HG02798 (cell line): Measurements from ENCODE around the gene ANKRD13C.
"Not testable (repeated sequence)": the region's sequence is repeated elsewhere in the genome, so short reads cannot be mapped to it uniquely, and the experiment has no call there.

Experiments used
- ATAC-seq: cut with Tn5 transposase; IDR thresholded peaks from one replicate; pipeline ENCODE4 v1.9.1; 2021; ENCODE audit warnings: mild to moderate bottlenecking; ENCODE audit not compliant: unreplicated experiment, poor library complexity

The ANKRD13C gene, protein sequence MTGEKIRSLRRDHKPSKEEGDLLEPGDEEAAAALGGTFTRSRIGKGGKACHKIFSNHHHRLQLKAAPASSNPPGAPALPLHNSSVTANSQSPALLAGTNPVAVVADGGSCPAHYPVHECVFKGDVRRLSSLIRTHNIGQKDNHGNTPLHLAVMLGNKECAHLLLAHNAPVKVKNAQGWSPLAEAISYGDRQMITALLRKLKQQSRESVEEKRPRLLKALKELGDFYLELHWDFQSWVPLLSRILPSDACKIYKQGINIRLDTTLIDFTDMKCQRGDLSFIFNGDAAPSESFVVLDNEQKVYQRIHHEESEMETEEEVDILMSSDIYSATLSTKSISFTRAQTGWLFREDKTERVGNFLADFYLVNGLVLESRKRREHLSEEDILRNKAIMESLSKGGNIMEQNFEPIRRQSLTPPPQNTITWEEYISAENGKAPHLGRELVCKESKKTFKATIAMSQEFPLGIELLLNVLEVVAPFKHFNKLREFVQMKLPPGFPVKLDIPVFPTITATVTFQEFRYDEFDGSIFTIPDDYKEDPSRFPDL

DNA sequence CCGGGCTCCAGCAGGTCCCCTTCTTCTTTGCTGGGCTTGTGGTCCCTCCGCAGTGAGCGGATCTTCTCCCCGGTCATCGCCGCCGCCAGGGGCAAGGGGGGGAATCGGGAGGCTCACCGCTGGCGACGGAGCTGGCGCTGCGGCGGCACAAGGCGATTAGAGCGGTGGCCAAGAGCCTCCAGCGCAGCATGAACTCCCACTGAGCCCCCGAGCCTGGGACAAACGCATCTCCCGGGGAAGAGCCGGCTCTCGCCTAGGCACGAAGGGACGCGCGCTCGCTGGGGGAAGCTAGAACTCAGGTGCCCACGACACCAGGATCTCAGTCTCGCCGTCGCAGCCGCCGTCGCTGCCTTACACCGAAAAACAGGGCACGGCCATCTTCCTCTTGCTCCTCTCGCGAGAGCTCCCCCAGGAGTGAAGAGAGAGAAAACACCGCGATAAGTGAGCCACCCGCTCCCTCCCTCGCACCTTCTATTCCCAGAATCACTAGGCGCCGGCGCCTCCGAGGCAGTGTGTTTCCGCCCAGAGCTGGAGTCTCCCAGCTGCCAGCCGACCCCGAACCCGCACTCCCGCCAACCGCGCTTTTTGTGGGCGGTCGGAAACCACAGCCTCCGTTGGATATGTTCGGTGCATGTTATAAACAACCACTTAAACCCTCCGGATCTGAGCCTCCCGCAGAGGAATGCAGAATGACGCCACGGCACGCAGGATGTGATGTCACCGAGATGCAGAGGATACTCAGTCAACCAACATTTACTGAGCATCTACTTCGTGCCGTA, at the start of gene ANKRD13C:
Gene ANKRD13C (minus strand): TSS at position 391 of the 779 bp plus-strand sequence. CDS start 314 bp downstream, at position 77.
- ATAC-seq: peak; percentile 94

DNA sequence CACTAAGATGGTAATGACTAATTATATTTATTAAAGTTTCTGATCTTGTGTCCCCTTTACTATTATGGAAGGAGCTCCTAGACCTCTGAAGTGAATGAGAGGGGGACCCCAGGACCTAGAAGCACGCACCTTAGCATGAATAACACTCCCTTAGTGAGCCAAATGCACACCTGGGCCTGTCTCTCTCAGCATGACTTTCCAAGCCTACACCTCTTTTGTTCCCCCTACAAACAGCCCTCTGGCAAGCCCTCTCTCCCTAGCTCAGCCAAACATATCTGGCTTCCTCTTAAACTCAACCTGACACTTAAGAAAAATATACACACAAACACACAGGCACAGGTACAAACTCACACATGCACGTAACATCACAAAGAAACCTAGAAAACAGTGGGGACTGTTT, 49.2 kb upstream of the ANKRD13C start:
- no peak for ATAC-seq

DNA sequence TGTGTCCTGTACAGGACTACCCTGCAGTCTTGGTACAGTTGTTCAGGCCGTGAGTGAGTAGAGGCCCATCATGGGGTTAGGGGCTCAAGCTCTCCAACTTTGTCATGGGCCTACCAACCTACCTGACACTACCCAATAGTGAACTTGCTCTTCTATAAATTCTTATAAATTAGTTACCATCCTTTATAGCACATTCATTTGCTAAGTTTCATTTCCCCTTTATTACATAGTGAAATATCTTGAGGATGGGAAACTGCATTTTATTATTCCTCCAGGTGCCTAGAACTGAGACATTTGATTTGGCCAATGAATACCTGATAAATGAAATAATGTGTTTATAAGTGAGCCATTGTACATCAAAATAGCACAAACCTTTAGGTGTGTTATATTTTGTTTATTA, 47.5 kb upstream of the ANKRD13C start:
- ATAC-seq: no peak

DNA sequence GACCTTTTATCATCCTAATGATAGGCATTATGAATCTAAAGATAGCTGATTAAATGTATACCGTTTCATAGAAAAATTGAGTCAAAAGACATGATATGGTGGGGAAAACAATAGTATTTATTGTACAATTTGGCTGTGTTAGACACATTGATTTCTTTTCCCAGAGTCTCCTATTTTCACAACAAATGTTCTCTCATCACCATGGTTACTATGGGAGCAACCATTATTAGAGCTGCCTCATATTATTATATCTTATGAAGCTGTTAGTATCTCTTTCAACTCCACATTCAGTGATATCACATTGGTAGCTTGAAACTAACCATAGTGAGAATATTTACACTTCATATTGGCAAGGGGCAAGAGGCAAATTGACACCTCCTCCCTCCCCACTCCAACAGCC, 45.8 kb upstream of the ANKRD13C start:
- no peak for ATAC-seq

DNA sequence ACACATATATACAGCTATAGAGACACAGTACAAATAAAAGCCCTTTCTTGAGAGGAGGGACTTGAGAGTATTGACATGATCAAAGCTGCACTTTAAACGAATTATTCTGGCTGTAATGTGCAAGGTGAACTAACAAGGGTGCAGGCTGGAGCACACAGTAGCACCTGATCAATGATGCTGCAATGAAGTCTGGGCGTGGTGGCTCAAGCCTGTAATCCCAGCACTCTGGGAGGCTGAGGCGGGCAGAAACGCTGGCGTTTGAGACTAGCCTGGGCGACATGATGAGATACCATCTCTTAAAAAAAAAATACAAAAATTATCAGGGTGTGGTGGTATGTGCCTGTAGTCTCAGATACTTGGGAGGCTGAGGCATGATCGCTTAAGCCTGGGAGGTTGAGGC, 42.5 kb upstream of the ANKRD13C start:
- no peak for ATAC-seq

DNA sequence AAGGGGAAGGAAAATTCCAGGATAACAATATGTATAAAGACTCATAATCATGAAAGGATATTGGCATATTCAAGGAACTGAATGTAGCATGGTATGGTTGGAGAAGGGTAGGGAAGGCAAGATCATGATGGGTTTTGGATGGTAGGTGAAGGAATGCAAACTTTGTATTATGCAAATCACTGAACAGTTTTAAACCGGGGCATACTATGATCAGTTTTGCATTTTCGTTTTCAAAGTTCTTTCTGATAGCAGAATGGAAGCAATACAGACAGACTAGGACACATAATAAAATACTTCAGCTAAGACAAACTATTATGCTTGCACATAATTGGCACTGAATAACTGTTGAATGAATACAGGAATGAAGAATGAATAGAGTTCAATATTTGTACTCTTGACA, 42.1 kb upstream of the ANKRD13C start:
- no peak for ATAC-seq

DNA sequence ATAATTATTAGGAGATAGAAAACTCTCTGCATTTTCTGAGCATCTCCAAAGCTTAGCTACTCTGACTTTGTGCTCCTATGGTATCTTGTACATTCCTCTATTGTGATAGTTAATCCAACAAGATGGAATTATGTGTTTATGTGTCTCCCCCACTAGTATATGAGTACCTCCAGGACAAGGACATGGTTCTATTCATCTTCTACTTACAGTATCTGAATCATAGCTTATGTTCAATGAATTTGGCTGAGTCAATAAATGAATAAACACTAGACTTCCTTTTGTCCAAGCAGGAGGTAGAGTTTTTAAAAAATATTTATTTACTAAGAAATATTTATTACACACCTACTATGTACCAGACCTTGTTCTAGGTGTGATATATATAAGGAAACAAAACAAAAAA, 38.1 kb upstream of the ANKRD13C start:
- ATAC-seq: no peak

DNA sequence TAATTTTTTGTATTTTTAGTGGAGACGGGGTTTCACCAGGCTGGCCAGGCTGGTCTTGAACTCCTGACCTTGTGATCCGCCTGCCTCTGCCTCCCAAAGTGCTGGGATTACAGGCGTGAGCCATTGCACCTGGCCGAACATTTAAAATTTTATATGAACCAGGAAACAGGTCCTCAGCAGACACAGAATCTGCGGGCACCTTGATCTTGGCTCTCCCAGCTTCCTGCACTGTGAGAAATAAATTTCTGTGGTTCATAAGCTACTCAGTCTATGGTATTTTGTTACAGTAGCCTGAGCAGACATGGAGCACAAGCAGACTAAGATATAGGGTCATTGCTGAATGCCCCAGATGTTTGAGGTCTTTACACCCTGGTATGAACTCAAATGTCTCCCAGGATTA, 33.0 kb upstream of the ANKRD13C start:
- no peak for ATAC-seq

DNA sequence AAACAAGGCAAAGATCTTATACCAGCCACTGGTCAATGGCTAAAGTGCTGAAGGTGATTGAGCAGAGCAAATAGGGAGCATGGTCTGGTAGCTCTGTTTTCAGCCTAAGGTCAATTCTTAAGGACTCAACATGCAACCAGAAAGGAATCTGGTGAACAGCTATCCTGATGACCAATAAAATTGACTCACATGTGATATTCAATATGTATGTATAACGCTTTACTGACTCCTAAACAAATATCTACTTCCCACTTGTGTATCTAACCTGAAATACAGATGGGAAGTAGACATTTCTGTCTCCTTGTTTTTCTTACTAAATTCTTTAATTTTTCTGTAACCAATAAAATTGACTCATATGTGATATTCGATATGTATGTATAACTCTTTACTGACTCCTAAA, 31.6 kb upstream of the ANKRD13C start:
- no peak for ATAC-seq

DNA sequence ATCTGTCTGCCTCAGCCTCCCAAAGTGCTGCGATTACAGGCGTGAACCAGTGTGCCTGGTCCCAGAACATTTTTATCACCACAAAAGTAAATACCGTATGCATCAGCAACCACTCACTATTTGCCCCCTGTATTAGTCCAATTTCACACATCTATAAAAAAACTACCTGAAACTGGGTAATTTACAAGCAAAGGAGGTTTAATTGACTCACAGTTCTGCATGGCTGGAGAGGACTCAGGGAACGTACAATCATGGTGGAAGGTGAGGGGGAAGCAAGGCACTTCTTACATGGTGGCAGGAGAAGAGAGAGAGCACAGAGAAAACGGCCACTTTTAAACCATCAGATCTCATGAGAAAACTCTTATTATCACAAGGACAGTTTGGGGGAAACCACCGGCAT, 31.0 kb upstream of the ANKRD13C start:
- ATAC-seq: no peak

DNA sequence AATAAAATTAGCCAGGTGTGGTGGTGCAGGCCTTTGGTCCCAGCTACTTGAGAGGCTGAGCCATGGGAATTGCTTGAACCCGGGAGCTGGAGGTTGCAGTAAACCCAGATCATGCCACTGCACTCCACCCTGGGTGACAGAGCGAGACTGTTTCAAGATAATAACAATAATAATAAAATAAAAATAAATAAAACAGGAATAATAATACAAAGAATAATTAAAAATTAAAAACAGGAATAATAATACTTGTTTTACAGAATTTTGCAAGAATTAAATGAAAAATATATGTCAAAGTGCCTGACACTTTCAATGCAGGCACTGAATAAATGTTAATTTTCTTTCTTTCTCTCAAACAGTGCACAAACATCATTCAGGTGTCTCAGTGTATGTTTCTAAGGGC, 30.0 kb upstream of the ANKRD13C start:
- no peak for ATAC-seq

DNA sequence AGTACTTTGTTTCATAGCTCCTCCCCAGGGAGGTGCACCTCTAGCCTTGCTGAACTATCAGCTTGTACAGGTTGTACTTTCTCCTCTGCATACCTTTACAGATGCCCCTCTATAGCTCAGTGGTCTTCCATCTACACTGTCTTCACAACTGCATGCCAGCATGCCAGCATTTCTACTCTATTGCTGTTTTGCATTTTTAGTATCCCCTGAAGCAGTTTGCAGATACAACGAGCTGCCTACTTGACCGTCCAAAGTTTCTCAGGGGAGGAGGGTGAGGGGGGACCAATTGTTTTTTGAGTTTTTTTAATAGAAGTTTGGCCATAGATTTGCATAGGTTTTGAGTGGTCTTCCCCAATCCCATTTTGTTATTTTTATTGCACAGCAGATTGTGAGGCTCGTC, 29.0 kb upstream of the ANKRD13C start:
- no peak for ATAC-seq

DNA sequence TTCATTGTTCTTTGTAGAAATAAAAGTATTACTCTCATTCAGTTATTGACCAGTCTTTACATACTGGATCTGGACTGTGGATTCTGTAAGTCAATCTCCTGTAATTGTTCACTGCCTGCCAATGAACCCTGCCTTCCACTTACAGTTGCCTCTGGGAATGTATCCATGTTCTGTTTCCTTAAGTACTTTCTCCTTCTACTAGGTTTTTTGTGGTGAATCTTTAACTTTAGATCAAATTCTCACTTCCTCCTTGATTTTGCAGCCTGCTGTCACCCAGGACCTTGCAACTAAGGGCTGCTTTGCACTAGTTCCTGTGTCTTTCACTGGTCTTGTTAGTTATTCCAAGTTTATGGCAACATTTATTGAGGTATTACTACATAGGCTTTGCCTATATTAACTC, 28.2 kb upstream of the ANKRD13C start:
- ATAC-seq: peak; percentile 83

DNA sequence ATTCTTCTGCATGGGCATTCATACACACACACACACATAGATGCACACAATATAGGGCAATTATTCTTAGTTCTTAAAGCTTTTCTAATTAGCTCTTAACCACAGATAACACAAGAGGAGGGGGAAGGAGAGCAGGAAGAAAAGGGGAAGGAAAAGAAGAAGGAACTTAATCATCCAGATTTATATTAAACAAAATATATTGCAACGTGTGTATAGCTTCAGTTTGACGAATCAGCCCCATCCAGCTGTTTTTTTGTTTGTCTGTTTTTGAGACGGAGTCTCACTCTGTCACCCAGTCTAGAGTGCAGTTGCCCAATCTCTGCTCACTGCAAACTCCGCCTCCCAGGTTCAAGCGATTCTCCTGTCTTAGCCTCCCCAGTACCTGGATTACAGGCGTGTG, 21.7 kb upstream of the ANKRD13C start:
- no peak for ATAC-seq

DNA sequence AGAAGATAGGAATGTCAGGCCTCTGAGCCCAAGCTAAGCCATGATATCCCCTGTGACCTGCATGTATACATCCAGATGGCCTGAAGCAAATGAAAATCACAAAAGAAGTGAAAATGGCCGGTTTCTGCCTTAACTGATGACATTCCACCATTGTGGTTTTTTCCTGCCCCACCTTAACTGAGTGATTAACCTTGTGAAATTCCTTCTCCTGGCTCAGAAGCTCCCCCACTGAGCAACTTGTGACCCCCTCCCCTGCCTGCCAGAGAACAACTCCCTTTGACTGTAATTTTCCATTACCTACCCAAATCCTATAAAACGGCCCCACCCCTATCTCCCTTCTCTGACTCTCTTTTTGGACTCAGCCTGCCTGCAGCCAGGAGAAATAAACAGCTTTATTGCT, 19.1 kb upstream of the ANKRD13C start:
- ATAC-seq: not testable (repeated sequence)

DNA sequence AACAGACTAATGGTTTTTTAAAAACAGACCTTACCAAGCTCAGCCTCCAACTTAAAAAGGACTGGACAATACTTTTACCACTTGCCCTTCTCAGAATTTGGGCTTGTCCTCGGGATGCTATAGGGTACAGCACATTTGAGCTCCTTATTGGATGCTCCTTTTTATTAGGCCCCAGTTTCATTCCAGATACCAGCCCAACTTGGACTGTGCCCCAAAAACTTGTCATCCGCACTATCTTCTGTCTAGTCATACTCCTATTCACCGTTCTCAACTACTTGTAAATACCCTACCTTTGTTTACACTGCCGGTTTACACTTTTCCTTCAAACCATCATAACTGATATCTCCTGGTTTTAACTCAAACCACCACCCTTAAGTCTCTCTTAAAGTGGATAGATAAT, 17.9 kb upstream of the ANKRD13C start:
- ATAC-seq: no peak

DNA sequence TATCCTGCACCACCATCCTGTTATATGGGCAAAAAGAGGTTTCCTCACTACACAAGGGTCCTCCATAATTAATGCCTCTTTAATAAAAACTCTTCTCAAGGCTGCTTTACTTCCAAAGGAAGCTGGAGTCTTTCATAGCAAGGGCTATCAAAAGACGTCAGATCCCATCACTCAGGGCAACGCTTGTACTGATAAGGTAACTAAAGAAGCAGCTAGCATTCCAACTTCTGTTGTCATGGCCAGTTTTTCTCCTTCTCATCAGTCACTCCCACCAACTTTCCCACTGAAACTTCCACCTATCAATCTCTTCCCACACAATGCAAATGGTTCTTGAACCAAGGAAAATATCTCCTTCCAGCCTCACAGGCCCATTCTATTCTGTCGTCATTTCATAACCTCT, 17.1 kb upstream of the ANKRD13C start:
- not testable (repeated sequence) for ATAC-seq

DNA sequence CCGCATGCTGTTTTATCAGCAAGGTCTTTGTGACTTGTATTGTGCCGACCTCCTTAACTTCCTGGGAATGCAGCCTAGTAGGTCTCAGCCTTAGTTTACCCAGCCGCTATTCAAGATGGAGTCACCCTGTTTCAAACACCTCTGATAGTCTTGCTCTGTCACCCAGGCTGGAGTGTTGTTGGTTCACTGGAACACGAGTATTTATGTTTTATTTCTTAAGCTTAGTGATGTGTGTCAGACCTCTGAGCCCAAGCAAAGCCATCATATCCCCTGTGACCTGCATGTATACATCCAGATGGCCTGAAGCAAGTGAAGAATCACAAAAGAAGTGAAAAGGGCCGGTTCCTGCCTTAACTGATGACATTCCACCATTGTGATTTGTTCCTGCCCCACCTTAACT, 12.9 kb upstream of the ANKRD13C start:
- not testable (repeated sequence) for ATAC-seq

DNA sequence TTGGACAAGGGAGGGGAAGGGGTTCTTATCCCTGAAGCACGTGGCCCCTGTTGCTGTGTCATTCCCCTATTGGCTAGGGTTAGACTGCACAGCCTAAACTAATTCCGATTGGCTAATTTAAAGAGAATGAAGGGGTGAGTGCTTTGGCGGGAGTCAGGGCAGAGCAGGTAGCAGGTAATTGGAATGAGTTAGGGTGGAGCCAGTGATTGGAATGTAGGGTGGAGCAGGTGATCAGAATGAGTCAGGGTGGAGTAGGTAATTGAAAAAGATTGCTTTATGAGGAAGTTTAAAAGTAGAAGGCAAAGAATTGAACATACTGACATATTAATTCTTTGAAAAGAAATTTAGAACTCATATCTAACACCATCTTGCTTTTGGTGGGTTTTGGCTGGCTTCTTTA, 12.5 kb upstream of the ANKRD13C start:
- ATAC-seq: not testable (repeated sequence)

DNA sequence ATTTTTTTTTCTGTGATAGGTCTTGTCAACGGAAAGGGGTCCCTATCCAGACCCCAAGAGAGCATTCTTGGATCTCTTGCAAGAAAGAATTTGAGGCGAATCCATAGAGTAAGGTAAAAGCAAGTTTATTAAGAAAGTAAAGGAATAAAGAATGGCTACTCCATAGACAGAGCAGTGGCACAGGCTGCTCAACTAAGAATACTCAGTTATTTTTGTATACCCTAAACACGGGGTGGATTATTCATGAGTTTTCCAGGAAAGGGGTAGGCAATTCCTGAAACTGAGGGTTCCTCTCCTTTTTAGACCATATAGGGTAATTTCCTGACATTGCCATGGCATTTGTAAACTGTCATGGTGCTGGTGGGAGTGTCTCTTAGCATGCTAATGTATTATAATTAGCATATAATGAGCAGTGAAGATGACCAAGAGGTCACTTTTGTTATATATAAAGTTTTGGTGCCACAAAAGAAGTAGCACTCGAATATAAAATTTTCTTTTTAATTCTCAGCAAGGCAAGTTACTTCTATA, 12.0 kb upstream of the ANKRD13C start:
- ATAC-seq: not testable (repeated sequence)

DNA sequence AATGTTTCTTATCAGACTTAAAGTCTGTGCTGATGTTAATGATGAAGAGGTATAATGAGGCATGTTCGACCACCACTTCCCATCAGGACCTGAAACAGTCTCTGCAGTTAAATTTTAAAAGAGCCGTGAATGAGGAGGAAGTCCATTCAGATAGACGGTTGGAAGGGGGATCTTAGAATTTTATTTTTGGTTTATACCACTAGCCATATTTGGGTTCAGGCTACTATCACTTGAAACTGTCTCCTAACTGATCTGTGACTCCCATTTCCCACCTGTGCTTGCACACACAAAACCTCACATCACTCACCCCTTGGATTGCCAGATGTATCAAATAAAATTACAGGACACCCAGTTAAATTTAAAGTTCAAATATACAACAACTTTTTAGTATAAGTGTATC, 9.9 kb upstream of the ANKRD13C start:
- no peak for ATAC-seq
